IMR-90 (cell line): ENCODE measurements around the gene FAM8A1. TPM values are rescaled to one million over a fixed set of nuclear protein-coding genes. Genes with fewer than 3 reads are reported as not detected.
"Not testable (repeated sequence)": the region's sequence is repeated elsewhere in the genome, so short reads cannot be mapped to it uniquely, and the experiment has no call there.

Experiments used
- ATAC-seq: fragments of 200-7000 bp; cut with Tn5 transposase; 2 replicates; pipeline ENCODE4 v1.9.1; 2020; ENCODE audit warnings: low read depth, mild to moderate bottlenecking, moderate library complexity
- BruUV-seq: library from RNA; stranded (reverse); fragments of 400-500 nt; replicated peaks from 2 replicates; lab custom pipeline; 2021; lab: Mats Ljungman, UMichigan
- CTCF ChIA-PET: fragments of 300-600 bp; formaldehyde crosslinking; extraction: SDS; loops from one replicate; lab custom pipeline; 2021; ENCODE audit warnings: antibody characterized with exemption; lab: Yijun Ruan, JAX
- POLR2A ChIA-PET: fragments of 300-600 bp; sonication (Branson Sonifier 250); formaldehyde crosslinking; loops from one replicate; lab custom pipeline; 2022; ENCODE audit warnings: antibody characterized with exemption; ENCODE audit not compliant: unreplicated experiment; lab: Charles Lee
- DNase-seq: peaks from one replicate; pipeline ENCODE4 v3.0.0; 2013
- H2AFZ ChIP-seq: replicated peaks from 2 replicates; pipeline ENCODE3; 2013; ENCODE audit warnings: low read length, mild to moderate bottlenecking; ENCODE audit not compliant: poor library complexity
- H2AK5ac ChIP-seq: 2 replicates; pipeline ENCODE4 v1.6.1; 2013; ENCODE audit warnings: low read depth, low read length, inconsistent platforms
- H2AK9ac ChIP-seq: replicated peaks from 2 replicates; pipeline ENCODE3; 2013; ENCODE audit warnings: mild to moderate bottlenecking, low read depth, low read length, moderate library complexity; ENCODE audit not compliant: poor library complexity
- H2BK120ac ChIP-seq: 2 replicates; pipeline ENCODE4 v1.6.1; 2013; ENCODE audit warnings: low read depth, low read length, inconsistent platforms
- H2BK15ac ChIP-seq: 3 replicates; pipeline ENCODE4 v1.6.1; 2013; ENCODE audit warnings: low read depth, low read length, inconsistent platforms
- H2BK20ac ChIP-seq: 2 replicates; pipeline ENCODE4 v1.6.1; 2013; ENCODE audit warnings: low read depth, mild to moderate bottlenecking, inconsistent platforms, low read length, moderate library complexity
- H2BK5ac ChIP-seq: 2 replicates; pipeline ENCODE4 v1.6.1; 2013; ENCODE audit warnings: mild to moderate bottlenecking, low read depth, low read length, inconsistent platforms; ENCODE audit not compliant: poor library complexity, severe bottlenecking
- H3K14ac ChIP-seq: replicated peaks from 2 replicates; pipeline ENCODE4 v1.6.1; 2013; ENCODE audit warnings: low read depth, low read length, inconsistent platforms
- H3K18ac ChIP-seq: 2 replicates; pipeline ENCODE4 v1.6.1; 2013; ENCODE audit warnings: low read depth, low read length, control low read depth
- H3K23ac ChIP-seq: 2 replicates; pipeline ENCODE4 v1.6.1; 2013; ENCODE audit warnings: low read depth, low read length, inconsistent platforms
- H3K27ac ChIP-seq: 2 replicates; pipeline ENCODE4 v1.5.1; 2013; ENCODE audit warnings: mild to moderate bottlenecking, control low read depth, low read length; ENCODE audit not compliant: insufficient read depth
- H3K27me3 ChIP-seq: 2 replicates; pipeline ENCODE4 v1.6.1; 2013; ENCODE audit warnings: low read length; ENCODE audit not compliant: control insufficient read depth, insufficient read depth
- H3K36me3 ChIP-seq: 2 replicates; pipeline ENCODE4 v1.6.1; 2013; ENCODE audit warnings: low read length, mixed read lengths; ENCODE audit not compliant: control insufficient read depth, insufficient read depth
- H3K4ac ChIP-seq: 2 replicates; pipeline ENCODE4 v1.6.1; 2013; ENCODE audit warnings: low read depth, low read length, inconsistent platforms
- H3K4me1 ChIP-seq: 2 replicates; pipeline ENCODE4 v1.6.1; 2013; ENCODE audit warnings: low read length, mixed read lengths; ENCODE audit not compliant: control insufficient read depth, insufficient read depth
- H3K4me2 ChIP-seq: 2 replicates; pipeline ENCODE4 v1.6.1; 2013; ENCODE audit warnings: low read depth, mild to moderate bottlenecking, control low read depth, low read length, moderate library complexity
- H3K4me3 ChIP-seq: 2 replicates; pipeline ENCODE4 v1.5.1; 2013; ENCODE audit warnings: low read depth, mild to moderate bottlenecking, control low read depth, low read length, moderate library complexity; ENCODE audit not compliant: insufficient read depth
- H3K56ac ChIP-seq: 2 replicates; pipeline ENCODE4 v1.6.1; 2013; ENCODE audit warnings: low read length, inconsistent platforms; ENCODE audit not compliant: insufficient read depth; ENCODE audit errors: extremely low read depth
- H3K79me1 ChIP-seq, 2 experiments: 2 replicates each; pipeline ENCODE4 v1.6.1; 2013; ENCODE audit warnings: low read length in 2 of 2, inconsistent platforms in 1 of 2, low read depth in 1 of 2
- H3K9ac ChIP-seq: 2 replicates; pipeline ENCODE4 v1.6.1; 2013; ENCODE audit warnings: low read depth, low read length, control low read depth
- H3K9me1 ChIP-seq: 2 replicates; pipeline ENCODE4 v1.6.1; 2013; ENCODE audit warnings: low read length, inconsistent platforms; ENCODE audit not compliant: insufficient read depth
- H3K9me3 ChIP-seq: 2 replicates; pipeline ENCODE4 v1.6.1; 2013; ENCODE audit warnings: low read length; ENCODE audit not compliant: control insufficient read depth, insufficient read depth
- H4K20me1 ChIP-seq: 2 replicates; pipeline ENCODE4 v1.6.1; 2013; ENCODE audit warnings: low read length, inconsistent platforms; ENCODE audit not compliant: insufficient read depth
- H4K5ac ChIP-seq: 2 replicates; pipeline ENCODE4 v1.6.1; 2013; ENCODE audit warnings: mild to moderate bottlenecking, low read depth, low read length, control low read depth
- H4K8ac ChIP-seq, 2 experiments: 2 replicates each; pipeline ENCODE4 v1.6.1; 2013; ENCODE audit warnings: low read depth in 2 of 2, low read length in 2 of 2, control low read depth in 1 of 2, inconsistent platforms in 1 of 2
- H4K91ac ChIP-seq: 2 replicates; pipeline ENCODE4 v1.6.1; 2013; ENCODE audit warnings: low read depth, low read length, inconsistent platforms; ENCODE audit not compliant: insufficient read depth
- WGBS, 2 experiments: methylation state at CpG; one replicate each; pipeline versions ENCODE4 v1.1.5 to v1.1.7; 2013; ENCODE audit warnings: missing lambda C conversion rate in 2 of 2; ENCODE audit not compliant: insufficient read length in 1 of 2; ENCODE audit errors: extremely low coverage in 2 of 2; 5-methylcytosine and 5-hydroxymethylcytosine counted together
- dilution Hi-C: fragments of 300-500 bp; cut with HindIII; formaldehyde crosslinking; loops from one replicate; pipeline ENCODE4 v1.14.3; 2018; ENCODE audit warnings: low sequenced_read_pairs; ENCODE audit not compliant: unreplicated experiment
- in situ Hi-C: fragments of 300-500 bp; cut with MboI; formaldehyde crosslinking; loops from 3 replicates; pipeline ENCODE4 v1.14.3; 2019; ENCODE audit warnings: low sequenced_read_pairs, inconsistent platforms, mixed read lengths
- intact Hi-C: fragments of 100-400 bp; cut with micrococcal nuclease; formaldehyde crosslinking; loops from 2 replicates; pipeline ENCODE4 v1.10.0; 2022
- polyA plus RNA-seq, 3 experiments: library from polyadenylated mRNA; depleted of rRNA; stranded (reverse); fragments of >200 nt; gene quantifications; 2 replicates each; pipeline ENCODE4 v1.2.3, GENCODE V29; 2012; ENCODE audit warnings: low replicate concordance in 1 of 3
- total RNA-seq: library from RNA; depleted of rRNA; stranded (reverse); fragments of >200 nt; gene quantifications from 2 replicates; pipeline ENCODE4 v1.2.3, GENCODE V29; 2012

The FAM8A1 gene
- total and polyA plus RNA-seq, 2 of the 4 experiments (the other 2 are of a cell fraction): 8.1 to 8.2 TPM

GRCh38 chr6:17581282-17581681 lies 18.8 kb upstream of the FAM8A1 start:
- H3K9me1 ChIP-seq, DNase-seq, H2AFZ ChIP-seq, H3K23ac ChIP-seq, H2BK20ac ChIP-seq, intact Hi-C loops, H3K4ac ChIP-seq, ATAC-seq, H3K4me2 ChIP-seq, BruUV-seq, H3K79me1 ChIP-seq, H4K20me1 ChIP-seq, H3K56ac ChIP-seq, H2BK120ac ChIP-seq, H3K9ac ChIP-seq, H3K4me1 ChIP-seq, H3K27ac ChIP-seq, H2AK5ac ChIP-seq, H3K27me3 ChIP-seq, H3K9me3 ChIP-seq, POLR2A ChIA-PET, H4K5ac ChIP-seq, H3K36me3 ChIP-seq, H3K14ac ChIP-seq, H4K8ac ChIP-seq, H3K4me3 ChIP-seq, H2BK5ac ChIP-seq, H2AK9ac ChIP-seq, H2BK15ac ChIP-seq, H4K91ac ChIP-seq, dilution Hi-C loops, H3K18ac ChIP-seq: not testable (repeated sequence)
- CTCF ChIA-PET: interaction anchor here (0.6 kb wide), 1 partner anchor 38 kb away, joined by 10 read pairs; no protein-coding TSS in a partner anchor
- WGBS, 2 experiments: 95% methylated on average over 5 of the region's 7 CpGs; no CpG with 5 or more reads in 1 of the 2 experiments
- in situ Hi-C loops: loop anchor here (10.0 kb wide), 1 partner anchor 296 kb away; the partner anchor contains the start of gene RBM24
